Fibroblast of skin of right quadriceps (primary cell): ENCODE data around the gene SCYGR1.
"Not testable (repeated sequence)": the region's sequence is repeated elsewhere in the genome, so short reads cannot be mapped to it uniquely, and the experiment has no call there.

ENCODE experiments used
- DNase-seq: peaks from one replicate; pipeline ENCODE4 v3.0.0-alpha.2; 2013

The SCYGR1 gene, protein sequence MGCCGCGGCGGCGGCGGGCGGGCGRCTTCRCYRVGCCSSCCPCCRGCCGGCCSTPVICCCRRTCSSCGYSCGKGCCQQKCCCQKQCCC

DNA sequence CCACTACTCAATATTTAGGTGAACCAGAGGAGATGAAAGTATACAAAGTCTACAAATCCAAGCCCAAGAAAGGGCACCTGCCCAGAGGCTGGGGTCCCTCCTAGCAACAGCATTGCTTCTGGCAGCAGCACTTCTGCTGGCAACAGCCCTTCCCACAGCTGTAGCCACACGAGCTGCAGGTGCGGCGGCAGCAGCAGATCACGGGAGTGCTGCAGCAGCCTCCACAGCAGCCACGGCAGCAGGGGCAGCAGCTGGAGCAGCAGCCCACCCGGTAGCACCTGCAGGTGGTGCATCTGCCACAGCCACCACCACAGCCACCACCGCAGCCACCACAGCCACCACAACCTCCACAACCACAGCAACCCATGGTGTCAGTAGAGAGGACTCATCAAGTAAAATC, at the start of gene SCYGR1:
TSS of gene SCYGR1 (minus strand) at position 367 of the 400 bp plus-strand sequence. CDS start at position 367, 0 bp downstream.
- DNase-seq, result not testable (repeated sequence)

DNA sequence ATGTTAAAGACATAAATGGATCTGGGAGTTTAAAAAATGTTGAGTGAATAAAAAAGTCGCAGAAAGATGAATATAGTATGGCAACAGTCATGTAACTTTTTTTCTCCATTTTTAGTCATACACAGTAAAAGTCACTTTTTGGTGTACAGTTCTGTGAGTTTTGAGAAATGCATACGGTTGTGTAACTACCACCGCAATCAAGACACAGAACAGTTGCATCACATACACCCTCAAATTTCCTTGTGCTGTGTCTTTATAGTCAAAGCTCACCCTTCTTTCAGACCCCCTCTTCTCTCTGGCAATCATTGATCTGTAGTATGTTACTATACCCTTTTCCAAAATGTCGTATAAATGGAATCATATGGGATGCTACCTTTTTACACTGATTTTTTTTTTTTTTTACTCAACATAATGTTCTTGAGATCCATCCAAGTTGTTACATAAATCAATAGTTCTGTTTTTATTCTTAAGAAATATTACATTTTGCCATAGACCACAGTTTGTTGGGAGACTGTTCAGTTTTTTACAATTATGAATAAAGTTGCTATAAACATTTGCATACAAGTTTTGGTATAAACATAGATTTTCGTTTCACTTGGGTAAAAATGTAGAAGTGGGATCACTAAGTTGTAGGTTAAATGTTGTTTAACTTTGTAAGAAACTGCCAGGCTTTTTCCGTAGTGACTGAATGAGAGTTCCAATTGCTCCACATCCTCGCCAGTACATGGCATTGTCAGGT, 48.9 kb upstream of the SCYGR1 start:
- no peak for DNase-seq

DNA sequence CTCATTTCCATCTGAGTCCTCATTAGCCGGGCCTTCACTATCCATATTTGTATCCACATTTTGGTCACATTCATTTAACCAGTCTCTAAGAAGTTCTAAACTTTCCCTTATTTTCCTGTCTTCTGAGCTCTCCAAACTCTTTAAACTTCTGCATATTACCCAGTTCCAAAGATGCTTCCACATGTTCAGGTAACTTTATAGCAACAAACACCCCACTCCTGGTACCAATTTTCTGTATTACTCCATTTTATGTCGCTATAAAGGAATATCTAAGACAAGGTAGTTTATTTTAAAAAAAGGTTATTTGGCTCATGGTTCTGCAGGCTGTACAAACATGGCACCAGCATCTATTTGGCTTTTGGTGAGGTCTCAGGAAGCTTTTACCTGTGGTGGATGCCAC, 45.4 kb upstream of the SCYGR1 start:
- DNase-seq, result no peak

DNA sequence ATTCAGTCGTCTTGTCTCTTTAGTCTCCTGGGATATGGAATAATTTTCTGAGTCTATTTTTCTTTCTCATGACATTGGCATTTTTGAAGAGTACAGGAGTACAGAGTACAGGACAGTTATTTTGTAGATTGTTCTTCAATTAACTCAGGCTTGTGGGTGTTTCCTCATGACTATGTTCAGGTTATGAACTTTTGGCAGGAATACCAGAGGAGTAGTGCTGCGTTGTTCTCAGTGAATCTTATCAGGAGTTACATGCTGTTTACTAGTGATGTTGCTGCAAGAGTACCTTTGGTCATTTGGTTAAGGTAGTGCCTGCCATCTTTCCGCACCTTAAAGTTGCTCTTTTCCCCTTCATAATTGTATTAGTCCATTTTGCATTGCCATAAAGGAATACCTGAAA, 42.9 kb upstream of the SCYGR1 start:
- no peak for DNase-seq

DNA sequence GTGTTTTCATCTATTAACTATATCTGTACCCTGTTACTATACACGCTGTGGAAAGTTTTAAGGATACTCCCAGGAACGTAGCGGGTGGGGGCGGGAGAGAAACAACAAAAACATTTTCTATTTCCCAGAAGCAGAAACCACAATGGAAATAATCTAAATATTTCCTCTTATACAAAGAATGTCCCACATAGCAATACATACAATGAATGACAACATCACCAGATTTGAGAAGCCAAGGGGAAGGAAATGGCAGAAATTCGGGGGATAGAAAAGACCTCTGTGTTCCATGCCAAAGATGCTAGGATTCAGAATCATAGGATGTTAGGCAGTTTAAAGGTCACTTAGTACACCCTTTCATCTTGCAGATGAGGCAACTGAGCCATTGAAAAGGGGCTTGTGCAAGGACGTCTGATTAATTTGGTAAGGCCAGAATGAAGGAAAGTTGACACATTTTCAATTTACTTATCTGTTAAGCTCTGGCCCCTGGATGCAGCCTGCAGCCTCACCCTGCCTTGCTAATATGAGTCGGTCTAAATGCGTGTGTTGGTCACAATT, 41.1 kb upstream of the SCYGR1 start:
- no peak for DNase-seq

DNA sequence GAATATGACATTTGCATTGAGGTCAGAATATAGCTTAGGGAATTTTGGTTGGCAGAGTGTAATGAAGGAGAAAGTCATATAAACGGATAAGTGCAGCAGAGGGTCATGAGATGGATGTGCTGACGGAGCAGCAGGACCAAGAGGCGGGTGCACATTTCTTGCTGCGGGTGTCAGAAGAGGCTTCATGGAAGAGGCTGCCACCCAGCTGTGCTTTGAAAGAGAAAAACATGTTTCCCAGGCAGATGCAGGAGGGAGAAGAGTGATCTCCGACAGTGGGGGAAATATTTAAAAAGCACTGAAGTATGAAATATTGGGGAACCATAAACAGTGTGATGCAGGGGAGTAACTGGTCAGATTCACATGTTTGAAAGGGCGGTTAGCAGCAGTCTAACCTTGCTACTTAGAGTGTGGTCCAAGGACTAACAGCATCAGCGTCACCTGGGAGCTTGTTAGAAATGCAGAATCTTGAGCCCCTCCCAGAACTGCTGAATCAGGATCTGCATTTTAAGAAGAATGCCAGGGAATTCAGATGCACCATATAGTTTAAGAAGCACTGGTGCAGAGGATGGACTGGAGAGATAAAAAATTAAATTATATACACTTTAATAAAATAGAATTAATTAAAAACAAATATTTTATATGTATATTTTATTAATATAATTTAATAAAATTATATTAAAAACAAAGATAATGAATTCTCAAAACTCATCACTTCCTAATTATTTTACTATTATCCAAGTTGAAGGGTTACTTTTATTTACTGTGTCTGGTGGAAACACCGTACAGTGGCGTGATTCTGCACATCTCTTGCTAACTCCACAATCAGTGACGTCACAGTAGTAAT, 36.1 kb upstream of the SCYGR1 start:
- no peak for DNase-seq

DNA sequence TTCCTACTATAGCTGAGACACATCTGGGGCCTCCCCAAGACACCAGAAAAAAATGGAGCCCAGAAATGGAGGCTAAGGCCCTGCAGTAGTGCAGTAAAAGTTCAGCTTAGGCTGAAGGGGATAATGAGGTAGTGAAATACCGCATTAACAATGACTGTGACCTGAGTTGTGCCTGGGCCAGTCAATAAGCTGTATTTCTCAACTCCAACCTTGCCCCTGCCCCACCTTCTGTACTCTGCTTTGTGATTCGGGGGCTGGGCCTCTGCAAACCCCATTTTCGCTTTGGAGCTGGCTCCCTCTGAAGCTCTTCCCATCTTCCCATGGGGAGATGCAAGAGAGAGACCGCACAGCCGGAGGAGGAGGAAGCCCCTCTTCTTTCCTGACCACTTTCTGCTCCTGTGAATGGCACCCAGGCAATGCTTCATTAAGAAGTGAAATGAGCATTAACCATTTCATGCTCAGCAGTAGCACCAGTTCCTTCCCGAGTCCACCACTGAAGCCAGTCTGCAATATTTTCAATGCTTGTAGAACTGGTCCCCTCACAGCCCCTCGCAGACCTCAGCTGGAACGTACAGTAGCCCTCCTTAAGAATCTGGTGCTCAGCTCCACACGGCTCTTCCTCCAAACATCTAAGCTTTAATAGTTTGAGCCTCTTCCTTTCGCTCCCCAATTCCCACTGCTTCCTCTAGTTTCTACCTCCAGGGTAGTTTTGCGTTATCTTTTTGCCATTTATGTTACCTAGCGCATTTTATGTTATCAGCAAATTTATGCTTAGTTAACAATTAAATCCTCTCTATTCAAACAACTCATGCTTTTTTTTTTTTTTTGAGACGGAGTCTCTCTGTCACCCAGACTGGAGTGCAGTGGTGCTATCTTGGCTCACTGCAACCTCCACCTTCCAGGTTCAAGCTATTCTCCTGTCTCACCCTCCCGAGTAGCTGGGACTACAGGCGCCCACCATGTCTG, 32.6 kb upstream of the SCYGR1 start:
- DNase-seq, result no peak

DNA sequence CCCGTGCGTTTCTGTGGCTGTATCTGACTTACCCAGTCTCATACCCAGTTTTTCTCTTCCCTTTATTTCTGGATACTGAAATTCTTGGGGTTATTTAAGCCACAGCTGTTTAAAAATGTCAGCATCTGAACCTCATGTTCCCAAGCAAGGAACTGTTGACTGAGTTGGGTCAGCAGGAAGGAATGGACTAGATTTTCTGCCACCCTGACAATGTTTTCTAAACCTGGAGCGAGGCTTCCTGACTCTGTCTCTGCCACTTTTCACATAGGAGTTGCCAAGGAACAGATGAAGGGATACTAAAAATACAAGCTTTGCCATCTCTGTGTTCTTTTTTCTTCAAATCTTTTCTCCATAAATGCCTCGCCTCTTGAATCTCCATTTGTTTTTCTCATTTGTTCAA, 29.0 kb upstream of the SCYGR1 start:
- no peak for DNase-seq

DNA sequence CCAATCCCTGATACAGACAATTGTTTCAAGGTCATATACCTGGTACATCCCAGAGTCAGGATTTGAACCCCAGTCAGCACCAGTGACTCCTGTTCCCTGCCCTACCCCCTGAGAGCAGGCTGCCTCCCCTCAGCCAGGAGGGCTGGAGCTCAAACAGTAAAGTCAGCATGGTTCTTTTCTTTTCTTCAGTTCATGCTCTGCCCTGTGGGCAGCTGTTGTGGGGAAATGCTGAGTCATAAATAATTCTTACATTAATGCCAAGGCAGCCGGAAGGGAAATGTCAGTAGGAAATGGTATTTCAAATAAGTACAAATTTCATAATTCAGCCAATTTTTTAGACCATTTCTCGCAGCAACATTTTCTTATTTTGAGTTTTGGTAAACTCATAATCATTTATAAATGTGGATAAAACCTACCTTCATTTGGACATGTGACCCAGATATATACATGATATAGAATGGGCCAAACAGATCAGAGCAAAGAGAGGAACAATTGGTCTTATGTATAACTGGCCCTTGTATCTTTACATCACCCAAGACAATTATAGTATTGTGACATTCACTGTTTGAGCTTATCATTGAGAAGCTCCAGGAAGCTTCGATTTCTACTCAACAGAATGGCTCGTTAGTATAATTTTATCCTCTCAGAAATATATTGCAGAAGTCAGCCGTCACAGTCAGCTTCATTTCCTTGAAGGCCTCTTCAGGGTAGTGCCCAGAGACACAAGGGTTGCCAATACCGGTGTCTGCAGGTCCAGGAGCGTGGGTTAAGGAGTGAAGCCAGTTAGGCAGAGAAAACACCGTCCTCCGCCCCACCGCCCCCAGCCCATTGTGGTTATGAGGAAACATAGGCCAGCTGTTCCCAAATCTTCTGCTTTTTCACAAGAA, 28.0 kb upstream of the SCYGR1 start:
- DNase-seq, result peak; percentile 56

DNA sequence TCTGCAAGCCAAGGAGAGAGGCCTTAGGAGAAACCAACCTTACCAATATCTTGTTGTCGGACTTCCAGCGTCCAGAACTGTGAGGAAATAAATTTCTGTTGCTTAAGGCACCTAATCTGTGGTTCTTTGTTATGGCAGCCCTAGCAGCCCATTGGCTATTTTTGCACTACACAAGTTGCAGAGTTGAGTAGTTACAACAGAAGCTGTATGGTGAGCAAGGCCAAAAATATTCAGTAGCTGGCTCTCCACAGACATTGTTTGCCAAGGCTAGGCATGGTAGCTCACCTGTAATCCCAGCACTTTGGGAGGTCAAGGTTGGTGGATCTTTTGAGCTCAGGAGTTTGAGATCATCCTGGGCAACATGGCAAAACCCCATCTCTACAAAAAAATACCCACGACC, 27.1 kb upstream of the SCYGR1 start:
- peak; percentile 14 for DNase-seq

DNA sequence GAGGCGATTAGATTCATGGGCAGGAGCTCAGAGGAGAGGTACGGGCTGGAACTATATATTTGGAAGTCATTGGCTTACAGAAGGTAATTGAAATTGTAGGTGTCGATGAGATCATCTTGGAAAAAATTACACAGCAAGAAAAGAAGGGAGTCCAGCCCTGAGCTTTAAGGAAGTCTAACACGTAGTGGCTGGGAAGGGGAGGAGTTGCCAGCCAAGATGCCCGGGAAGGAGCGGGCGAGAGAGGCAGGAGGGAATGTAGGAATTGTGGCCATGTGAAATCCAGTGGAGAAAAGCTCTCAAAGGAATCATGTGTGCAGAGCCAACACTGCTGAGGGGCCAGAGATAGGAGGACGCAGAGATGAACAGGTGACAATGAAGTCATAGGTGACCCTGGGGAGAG, 25.6 kb upstream of the SCYGR1 start:
- DNase-seq, result no peak

DNA sequence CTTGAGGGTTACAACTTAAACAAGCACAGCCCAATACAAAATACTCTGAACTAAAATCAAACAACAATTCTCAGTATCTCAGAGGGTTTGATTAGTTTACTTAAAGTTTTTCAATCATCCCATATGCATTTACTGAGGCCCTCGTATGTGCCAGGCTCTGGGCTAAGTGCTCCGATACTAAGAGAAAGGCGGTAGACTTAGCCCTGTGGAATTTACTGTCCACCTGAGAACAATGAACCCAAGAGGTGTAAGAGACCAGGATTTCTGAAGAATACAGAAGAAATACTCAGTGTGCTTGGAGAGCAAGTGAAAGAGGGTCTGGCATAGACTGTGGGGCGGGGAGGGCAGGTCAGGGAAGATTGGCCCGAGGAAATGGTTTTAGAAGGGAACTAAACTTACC, 25.1 kb upstream of the SCYGR1 start:
- DNase-seq, result no peak

DNA sequence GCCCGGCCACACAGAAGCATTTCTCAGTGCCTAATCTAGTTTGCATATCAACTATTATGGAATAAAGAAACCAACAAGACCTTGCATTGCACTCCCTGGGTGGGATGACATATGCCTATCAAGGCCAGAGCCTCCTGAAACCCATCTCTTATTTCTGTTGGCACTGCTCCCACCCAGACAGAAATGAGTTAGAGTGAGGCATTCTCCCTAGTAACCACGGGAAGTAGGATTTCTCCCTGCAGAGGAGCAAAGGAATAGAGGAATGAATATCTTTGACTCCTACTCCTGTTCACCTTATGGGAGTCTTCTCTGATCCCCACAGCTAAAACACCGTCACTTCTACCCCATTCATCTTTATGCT, 24.2 kb upstream of the SCYGR1 start:
- DNase-seq, result peak; percentile 36

DNA sequence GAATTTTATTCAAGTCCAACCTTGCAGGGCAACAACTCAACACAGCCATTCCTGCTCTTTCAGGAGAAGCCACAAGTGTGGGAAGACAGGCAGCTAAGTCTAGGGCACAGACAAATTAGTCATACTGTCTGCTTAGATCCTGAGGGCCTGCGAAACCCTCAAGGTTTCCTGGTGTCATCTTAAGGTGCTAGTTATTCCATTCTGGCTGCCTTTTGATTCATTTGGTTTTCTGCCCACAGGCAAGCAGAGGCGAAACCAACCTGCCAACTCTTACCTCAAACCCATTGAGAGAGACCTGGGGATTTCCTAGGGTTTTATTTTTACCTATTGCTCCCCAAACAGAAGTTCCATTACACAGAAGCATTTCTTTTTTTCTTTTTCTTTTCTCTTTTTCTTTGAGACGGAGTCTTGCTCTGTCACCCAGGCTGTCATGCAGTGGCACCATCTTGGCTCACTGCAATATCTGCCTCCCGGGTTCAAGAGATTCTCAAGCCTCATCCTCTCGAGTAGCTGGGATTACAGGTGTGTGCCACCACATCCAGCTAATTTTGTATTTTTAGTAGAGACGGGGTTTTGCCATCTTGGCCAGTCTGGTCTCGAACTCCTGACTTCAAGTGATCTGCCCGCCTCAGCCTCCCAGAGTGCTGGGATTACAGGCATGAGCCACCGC, 23.7 kb upstream of the SCYGR1 start:
- DNase-seq, result peak; percentile 25

DNA sequence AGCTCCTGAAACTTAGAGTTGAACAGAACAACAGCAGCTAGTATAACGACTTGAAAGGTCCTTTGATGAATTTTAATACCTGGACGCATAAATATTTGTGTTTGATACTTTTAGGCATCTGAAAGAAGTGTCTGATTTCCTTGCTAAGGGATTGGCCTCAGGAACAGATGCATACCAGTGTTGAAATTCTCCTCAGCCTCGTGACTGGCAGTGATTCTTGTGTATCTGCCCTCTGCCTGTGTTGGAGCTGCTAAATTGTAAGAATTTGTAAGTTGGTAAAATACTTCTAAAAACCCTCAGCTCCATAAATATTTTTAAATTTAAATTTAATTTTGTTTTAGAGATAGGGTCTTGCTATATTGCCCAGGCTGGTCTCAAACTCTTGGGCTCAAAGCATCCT, 22.4 kb upstream of the SCYGR1 start:
- DNase-seq, result no peak

DNA sequence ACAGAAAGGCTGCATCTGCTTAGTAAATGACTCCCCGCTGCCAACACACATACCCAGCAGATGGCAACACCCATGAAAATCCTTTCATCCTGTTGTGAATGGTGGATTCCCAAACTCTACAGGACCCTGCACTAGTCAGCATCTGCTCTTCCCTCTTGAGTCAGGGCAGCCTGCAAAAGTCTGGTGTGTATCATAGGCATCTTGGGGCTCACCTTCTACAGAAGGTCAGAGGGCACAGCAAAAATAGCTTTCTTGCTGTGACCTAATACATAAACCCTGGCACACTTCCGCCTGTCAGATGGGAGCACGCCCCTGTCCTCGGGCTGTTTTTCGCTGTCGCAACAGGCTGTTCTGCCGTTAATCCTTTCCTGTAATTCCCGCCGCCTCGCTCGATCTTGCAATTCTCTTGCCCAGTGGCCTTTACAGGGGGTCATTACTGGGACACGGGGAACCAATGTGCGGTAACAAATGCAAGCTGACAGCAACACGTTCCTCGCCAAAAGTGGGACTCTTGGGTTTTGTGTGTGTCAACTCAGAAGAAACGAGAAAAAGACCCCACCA, 19.9 kb upstream of the SCYGR1 start:
- DNase-seq, result no peak

DNA sequence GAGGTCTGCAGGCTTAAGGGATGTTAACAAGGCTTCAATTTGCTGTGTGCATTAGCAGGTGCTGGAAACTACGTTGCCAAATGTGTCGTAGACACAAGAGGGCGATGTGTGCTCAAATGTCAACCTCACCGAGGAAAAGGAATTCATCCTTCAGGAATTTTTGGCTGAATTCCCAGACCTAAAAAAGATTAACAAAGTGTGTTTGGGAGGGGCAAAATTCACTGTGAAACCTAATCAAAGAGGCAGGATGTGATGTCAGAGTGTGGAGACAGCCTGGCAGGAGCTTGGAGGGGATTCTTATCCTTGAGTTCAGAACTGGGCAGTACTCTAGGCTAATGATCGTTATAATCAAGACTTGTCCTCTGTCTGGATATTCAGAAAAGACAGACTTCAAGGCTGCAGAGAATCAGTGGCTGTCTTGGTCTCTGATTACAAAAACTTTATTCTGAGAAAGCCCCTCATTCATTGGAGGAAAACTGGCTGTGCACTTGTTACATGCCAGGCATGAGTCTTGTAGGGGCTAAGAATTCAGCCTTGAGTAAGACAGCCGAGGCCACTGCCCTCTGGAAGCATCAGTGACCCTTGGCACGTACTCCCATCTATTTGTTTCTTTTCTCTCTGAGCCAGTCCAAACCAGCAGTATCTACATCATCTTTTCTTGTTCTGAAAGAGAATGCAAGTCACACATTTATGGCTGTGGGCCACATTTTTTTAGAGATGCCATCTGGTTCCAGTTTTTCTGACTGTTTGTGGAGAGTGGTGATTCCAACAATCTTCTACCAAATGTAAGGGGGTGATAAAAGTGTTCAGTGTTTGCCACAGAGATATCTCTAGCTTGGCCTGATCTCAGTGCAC, 18.7 kb upstream of the SCYGR1 start:
- peak; percentile 98 for DNase-seq

DNA sequence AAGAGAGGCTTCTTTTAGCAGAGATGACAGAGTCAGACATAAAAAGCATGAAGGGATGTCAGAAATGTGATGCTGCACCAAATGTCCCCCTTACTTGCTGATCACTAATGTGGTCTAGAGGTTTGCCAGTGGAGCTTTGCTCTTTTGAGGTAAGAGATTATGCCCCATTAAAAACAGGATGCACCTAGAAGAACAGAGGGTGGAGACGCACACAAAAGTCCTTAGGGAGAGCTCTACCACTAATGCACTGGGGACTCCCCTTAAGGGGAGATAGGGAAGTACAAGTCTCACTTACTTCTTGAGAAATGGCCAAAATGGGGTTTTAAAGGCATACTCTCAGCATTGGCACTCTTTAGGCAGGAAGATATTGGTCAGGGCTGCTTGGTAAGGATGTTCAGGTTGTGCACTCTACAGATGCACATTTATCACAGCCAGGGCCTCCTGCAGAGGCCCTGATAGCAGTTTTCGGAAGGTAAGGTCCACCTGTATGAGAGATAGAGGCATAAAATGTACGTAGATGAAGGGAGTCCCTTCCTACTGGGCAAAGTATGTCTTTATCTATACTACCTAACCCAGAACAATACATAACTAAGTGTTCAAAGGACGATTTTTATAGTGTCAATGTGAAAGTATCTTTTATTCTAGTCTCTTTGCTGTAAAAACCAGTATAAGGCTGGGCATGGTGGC, 17.0 kb upstream of the SCYGR1 start:
- no peak for DNase-seq

DNA sequence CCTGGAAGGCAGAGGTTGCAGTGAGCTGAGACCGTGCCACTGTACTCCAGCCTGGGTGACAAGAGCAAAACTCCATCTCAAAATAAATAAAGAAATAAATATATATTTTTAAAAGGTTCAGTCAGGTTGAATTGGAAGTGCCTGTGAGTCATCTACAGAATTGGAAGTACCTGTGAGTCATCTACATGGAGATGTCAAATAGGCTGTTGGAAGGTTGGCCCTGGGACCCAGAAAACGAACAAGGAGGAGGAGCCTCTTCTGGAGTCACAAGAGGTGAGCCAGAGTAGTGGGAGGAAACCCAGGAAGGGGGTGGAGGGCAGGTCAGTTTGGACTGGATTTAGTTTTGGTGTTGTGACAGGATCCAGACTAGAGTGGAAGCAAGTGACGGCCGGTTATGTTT, 15.2 kb upstream of the SCYGR1 start:
- no peak for DNase-seq
